ENCODE measurements around the gene MGAT2. TPM values are rescaled to one million over a fixed set of nuclear protein-coding genes. Genes with fewer than 3 reads are reported as not detected.
"Not testable (repeated sequence)": the region's sequence is repeated elsewhere in the genome, so short reads cannot be mapped to it uniquely, and the experiment has no call there.

The MGAT2 gene
- total RNA-seq, 1 donor from 2014 or later, result 37.4 TPM

DNA sequence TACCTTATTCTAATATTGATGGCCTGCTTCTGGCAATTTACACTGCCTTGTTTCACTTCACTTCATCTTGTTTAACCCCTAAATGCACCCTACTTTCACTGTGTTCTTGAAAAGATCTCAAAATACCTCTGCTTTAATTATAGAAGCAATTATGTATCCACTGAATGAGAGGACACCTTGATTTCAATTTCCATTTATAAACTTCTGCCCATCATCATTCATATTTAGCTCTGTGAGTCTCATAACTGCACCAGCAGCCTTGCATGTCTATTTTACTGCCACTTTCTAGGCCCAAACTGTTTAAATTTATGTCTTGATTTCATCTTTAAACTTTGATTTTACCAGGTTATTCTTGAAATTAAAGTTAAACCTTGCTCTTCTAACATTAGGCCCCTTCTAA lies 21.6 kb downstream of the MGAT2 start:
- Histone ChIP-seq H3K27ac (no peak overlapping the region), H3K27me3 (no peaks in the 10 kb centered on the region), H3K9me3 (no peaks in the 10 kb centered on the region), H3K36me3 (peaks cover 0 to 13% of the 10 kb centered on the region in 2 donors), H3K4me1 (no peaks in the 10 kb centered on the region), H3K4me3 (no peak overlapping the region)
- intact Hi-C loops (cut with DNase I), result no loop called here
- DNase-seq (ENCODE audit: low spot score in 2 of 2), result no peak
- TF ChIP-seq, protein P1, sequence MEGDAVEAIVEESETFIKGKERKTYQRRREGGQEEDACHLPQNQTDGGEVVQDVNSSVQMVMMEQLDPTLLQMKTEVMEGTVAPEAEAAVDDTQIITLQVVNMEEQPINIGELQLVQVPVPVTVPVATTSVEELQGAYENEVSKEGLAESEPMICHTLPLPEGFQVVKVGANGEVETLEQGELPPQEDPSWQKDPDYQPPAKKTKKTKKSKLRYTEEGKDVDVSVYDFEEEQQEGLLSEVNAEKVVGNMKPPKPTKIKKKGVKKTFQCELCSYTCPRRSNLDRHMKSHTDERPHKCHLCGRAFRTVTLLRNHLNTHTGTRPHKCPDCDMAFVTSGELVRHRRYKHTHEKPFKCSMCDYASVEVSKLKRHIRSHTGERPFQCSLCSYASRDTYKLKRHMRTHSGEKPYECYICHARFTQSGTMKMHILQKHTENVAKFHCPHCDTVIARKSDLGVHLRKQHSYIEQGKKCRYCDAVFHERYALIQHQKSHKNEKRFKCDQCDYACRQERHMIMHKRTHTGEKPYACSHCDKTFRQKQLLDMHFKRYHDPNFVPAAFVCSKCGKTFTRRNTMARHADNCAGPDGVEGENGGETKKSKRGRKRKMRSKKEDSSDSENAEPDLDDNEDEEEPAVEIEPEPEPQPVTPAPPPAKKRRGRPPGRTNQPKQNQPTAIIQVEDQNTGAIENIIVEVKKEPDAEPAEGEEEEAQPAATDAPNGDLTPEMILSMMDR (IDR thresholded peaks at IDR 0.05), result no peak

DNA sequence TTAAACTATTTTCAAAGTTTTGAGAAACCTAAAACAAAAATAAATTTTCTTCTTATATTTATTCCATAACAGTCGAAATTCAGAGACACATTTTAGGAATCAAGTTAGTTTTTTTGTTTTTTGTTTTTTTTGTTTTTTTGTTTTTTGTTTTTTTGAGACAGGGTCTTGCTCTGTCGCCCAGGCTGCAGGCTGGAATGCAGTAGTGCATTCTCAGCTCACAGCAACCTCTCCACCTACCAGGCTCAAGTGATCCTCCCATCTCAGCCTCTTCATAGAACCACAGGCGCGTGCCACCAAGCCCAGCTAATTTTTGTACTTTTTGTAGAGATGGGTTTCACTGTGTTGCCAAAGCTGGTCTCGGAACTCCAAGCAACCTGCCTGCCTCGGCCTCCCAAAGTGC lies 32.9 kb downstream of the MGAT2 start:
- H3K4me1 ChIP-seq, result no peaks in the 10 kb centered on the region
- intact Hi-C loops (cut with DNase I), result no loop called here
- H3K9me3 ChIP-seq, result no peaks in the 10 kb centered on the region
- no peak for DNase-seq (ENCODE audit: low spot score in 2 of 2)
- no peaks in the 10 kb centered on the region for H3K36me3 ChIP-seq
- H3K27ac ChIP-seq, result no peak overlapping the region
- no peak overlapping the region for H3K4me3 ChIP-seq
- TF ChIP-seq, protein P1 (IDR thresholded peaks at IDR 0.05), result no peak
- no peaks in the 10 kb centered on the region for H3K27me3 ChIP-seq

DNA sequence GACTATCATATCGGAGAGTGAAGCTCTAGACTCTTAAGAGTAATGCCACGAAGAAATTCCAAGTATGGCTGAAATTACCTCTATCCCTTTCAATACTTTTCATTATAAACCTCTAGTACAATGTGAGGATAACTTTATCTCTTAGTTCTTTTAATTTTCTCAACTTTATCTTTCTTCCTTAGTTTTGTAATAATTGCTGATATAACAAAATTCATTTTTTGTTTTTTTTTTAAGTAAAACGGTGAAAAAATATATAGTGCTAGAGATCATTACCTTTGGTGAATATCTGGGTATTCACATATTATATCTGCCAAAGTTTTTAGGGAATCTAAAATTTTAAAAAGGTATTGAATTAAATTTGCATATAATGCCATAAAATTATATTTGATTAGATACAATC lies 33.9 kb downstream of the MGAT2 start:
- Histone ChIP-seq H3K27me3 (no peaks in the 10 kb centered on the region), H3K36me3 (no peaks in the 10 kb centered on the region), H3K9me3 (no peaks in the 10 kb centered on the region), H3K4me1 (no peaks in the 10 kb centered on the region), H3K27ac (no peak overlapping the region), H3K4me3 (no peak overlapping the region)
- no peak for DNase-seq (ENCODE audit: low spot score in 2 of 2)
- TF ChIP-seq, protein P1 (IDR thresholded peaks at IDR 0.05), result no peak
- intact Hi-C loops (cut with DNase I), result no loop called here

DNA sequence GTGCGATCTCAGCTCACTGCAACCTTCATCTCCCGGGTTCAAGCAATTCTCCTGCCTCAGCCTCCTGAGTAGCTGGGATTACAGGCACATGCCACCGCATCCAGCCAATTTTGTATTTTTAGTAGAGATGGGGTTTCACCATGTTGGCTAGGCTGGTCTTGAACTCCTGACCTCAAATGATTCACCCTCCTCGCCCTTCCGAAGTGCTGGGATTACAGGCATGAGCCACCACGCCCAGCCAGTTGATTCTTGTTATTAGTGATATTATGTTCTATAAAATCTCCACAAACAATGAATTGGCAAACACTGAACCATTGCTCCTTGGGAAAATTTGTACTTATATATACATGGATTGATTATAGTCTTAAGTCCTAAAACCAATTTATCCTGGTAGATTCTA lies 36.9 kb downstream of the MGAT2 start:
- H3K4me3 ChIP-seq; DNase-seq (ENCODE audit: low spot score in 2 of 2); H3K9me3 ChIP-seq; H3K27me3 ChIP-seq; H3K36me3 ChIP-seq; intact Hi-C loops (cut with DNase I); H3K4me1 ChIP-seq; H3K27ac ChIP-seq: not testable (repeated sequence)

DNA sequence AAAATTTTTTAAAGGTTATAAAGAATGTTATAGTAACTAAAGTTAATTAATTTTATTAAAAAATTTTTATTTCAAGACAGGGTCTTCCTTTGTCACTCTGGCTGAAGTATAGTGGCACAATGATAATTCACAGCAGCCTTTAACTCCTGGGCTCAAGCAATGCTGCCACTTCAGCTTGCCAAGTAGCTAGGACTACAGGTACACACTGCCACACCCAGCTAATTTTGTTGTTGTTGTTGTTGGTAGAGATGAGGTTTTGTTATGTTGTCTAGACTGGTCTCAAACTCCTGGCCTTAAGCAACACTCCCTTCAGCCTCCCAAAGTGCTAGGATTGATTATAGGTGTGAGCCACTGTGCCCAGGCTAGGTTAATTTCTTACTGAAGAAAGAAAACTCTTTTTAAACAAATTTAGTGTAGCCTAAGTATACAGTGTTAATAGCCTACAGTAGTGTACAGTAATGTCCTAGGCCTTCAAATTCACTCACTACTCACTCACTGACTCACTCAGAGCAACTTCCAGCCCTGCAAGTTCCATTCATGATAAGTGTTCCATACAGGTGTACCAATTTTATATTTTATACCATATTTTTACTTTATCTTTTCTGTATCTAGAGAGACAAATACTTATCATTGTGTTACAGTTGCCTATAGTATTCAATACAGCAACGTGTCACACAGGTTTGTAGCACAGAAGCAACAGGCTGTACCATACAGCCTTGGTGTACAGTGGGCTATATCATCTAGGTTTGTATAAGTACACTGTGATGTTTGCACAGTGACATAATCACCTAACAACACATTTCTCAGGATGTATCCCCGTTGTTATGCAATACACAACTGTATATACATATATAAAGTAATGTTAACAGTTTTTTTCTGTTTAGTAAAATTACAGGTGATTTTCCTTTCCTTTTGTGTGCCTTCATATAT lies 39.2 kb downstream of the MGAT2 start:
- DNase-seq (ENCODE audit: low spot score in 2 of 2), result no peak
- intact Hi-C loops (cut with DNase I), result no loop called here
- no peak overlapping the region for H3K27ac ChIP-seq
- no peaks in the 10 kb centered on the region for H3K27me3 ChIP-seq
- no peaks in the 10 kb centered on the region for H3K9me3 ChIP-seq
- H3K4me1 ChIP-seq, result no peaks in the 10 kb centered on the region
- no peaks in the 10 kb centered on the region for H3K36me3 ChIP-seq
- TF ChIP-seq, protein P1 (IDR thresholded peaks at IDR 0.05), result no peak
- H3K4me3 ChIP-seq, result no peak overlapping the region

DNA sequence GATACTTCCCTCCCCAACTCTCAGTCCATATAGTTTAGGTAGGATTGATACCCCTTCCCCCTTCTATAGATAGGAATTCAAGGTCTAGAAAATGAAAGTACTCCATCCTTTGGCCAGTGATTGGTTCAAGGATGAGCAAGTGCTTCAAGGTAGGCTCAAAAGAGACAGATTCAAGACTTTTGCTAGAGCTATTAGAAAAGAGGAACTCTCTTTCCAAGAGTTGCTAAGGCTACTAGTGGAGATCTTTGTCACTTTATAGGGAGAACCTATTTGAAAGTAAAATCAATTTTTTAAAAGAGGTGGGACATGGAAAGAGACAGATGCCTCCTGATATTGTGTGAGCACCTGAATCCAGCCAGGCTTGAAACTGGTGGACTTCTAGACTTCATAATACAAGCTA lies 49.9 kb downstream of the MGAT2 start:
- Histone ChIP-seq H3K9me3 (no peaks in the 10 kb centered on the region), H3K27me3 (no peaks in the 10 kb centered on the region), H3K36me3 (no peaks in the 10 kb centered on the region), H3K4me3 (no peak overlapping the region), H3K27ac (no peak overlapping the region), H3K4me1 (no peaks in the 10 kb centered on the region)
- TF ChIP-seq, protein P1 (IDR thresholded peaks at IDR 0.05), result no peak
- intact Hi-C loops (cut with DNase I), result no loop called here
- DNase-seq (ENCODE audit: low spot score in 2 of 2), result no peak

Other genes with a start within 250 kb of the MGAT2 start
- 2,262 TPM for gene RPS29, start 34.4 kb upstream of the MGAT2 start, total RNA-seq
- gene LRR1, start 21.9 kb upstream of the MGAT2 start, total RNA-seq, result not detected
- gene RPL36AL, start 173 bp upstream of the MGAT2 start, total RNA-seq, result 21.3 TPM
- gene DNAAF2, start 14.4 kb downstream of the MGAT2 start, total RNA-seq, result 14.0 TPM
- gene POLE2, start 67.4 kb downstream of the MGAT2 start, total RNA-seq, result 5.4 TPM
- gene KLHDC1, start 72.3 kb downstream of the MGAT2 start, total RNA-seq, result not detected
- gene KLHDC2, start 147.4 kb downstream of the MGAT2 start, total RNA-seq, result 11.7 TPM
- 14.6 TPM for gene NEMF, start 232.0 kb downstream of the MGAT2 start, total RNA-seq

Measured in ascending aorta (tissue), 2 donors.